ENCODE data around the gene ALG12.

ALG12 gene

GRCh38 chr22:49886346-49887063 is 31.7 kb downstream of the ALG12 start:
- no peak for DNase-seq

- DNase-seq: no peak
These were observed 32.4 kb downstream of the ALG12 start for GRCh38 chr22:49885881-49886280.

GRCh38 chr22:49885281-49885680 is 33.0 kb downstream of the ALG12 start:
- DNase-seq: no peak

- no peak for DNase-seq
These were observed 33.6 kb downstream of the ALG12 start for GRCh38 chr22:49884503-49885260.

GRCh38 chr22:49884075-49884474 is 34.2 kb downstream of the ALG12 start:
- DNase-seq: no peak

GRCh38 chr22:49883294-49883640 is 35.0 kb downstream of the ALG12 start:
- DNase-seq: no peak

- no peak for DNase-seq
These were observed 35.5 kb downstream of the ALG12 start for GRCh38 chr22:49882519-49883293.

DNA sequence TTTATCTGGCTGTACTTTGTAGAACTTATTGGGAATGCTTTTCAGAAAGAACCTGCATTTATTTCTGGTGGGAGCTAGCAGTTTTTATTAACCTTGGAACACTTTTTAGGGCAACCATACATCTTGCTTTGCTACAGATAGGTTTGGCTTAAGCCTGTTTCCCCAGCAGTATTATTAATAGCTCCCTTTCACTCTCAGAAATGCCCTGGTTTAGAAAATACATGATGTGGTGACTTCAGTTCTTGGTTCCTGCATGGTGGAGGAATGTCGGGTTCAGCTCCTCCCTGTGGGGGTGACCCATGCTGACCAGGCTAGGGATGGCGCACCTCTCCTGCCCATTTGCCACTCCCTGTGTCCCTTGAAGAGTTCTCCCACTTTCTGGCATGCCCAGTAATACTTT is 36.4 kb downstream of the ALG12 start:
- no peak for DNase-seq

DNA sequence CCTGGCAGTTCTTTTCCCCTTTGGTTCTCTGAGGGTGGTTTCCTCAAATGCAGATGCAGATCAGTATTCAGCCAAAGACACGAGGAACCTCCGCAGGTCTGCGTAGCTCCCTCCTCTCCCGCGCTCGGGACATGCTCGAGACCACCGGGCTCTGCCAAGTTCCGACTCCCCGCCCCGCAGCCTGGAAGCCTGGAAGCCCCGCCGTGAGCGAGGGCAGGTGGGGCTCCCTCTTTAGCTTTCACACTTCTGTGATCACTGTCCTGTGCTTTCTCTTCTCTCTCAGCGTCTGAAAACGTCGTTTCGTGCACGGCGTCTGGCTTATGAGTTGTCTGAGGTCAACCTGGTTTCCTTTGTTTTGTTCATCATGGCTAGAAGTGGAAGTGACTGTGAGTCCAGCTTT is 38.0 kb downstream of the ALG12 start:
- no peak for DNase-seq

DNA sequence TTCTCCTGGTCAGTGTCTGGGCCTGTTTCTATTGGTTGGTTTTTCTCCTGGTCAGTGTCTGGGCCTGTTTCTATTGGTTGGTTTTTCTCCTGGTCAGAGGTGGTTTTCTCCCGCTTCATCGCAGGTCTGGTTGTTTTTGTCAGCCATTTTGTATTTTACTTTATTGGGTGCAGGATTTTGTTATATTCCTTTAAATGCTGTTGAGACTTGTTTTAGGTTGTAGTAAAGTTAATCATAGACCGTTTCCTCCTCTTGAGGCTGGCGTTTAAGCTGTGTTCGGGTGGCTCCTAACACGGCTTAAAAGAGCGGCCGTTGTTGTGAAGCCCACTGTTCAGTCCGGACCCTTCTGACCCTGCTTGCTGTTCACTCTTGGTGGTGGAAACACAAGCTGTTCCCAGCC is 38.4 kb downstream of the ALG12 start:
- DNase-seq: no peak

GRCh38 chr22:49878206-49878605 is 40.0 kb downstream of the ALG12 start:
- no peak for DNase-seq

GRCh38 chr22:49877642-49878041 is 40.6 kb downstream of the ALG12 start:
- DNase-seq: no peak

DNA sequence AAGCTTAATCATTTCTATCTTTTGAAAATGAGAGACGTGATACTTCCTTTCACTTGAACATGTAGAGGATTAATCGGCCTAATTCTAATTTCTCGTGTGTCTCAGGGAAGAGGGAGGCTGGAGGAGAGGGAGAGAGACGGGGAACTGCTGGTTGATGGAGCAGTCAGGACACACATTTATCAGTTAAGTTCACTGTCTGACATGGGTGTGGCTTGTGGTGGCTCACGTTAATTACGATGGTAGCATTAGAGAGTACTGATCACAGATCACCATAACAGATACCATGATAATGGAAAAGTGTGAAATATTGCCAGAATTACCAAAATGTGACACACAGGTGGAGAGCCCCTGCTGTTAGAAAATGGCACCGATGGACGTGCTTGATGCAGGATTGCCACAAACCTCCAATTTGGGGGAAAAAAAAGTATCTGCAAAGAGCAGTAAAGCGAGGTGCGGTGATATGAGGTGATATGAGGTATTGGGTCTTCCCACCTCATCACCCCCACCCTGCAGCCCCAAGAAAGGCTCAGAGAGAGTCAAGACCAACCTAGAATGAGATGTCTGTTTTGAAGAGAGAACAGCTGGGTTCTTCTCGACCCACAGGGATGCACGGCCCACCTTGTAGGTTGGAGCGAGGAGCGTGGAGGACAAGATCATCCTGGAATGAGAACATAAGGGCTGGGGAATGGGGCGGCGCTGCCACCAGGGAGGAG is 44.9 kb downstream of the ALG12 start:
- no peak for DNase-seq

DNA sequence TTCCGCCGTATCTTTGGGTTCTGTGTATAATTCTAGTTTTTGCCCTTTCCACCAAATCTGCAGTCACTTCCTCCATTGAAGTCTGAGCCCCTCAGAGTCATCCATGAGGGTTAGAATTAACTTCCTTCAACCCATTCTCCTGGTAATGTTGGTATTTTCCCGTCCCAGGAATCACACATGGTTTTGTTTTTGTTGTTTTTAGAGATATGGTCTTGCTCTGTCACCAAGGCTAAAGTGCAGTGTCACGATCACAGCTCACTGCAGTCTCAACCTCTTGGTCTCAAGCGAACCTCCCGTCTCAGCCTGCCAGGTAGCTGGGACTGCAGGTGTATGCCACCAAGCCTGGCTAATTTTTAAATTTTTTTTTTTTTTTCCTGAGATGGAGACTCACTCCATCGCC is 45.9 kb downstream of the ALG12 start:
- no peak for DNase-seq

GRCh38 chr22:49871482-49871881 is 46.8 kb downstream of the ALG12 start:
- DNase-seq: no peak

DNA sequence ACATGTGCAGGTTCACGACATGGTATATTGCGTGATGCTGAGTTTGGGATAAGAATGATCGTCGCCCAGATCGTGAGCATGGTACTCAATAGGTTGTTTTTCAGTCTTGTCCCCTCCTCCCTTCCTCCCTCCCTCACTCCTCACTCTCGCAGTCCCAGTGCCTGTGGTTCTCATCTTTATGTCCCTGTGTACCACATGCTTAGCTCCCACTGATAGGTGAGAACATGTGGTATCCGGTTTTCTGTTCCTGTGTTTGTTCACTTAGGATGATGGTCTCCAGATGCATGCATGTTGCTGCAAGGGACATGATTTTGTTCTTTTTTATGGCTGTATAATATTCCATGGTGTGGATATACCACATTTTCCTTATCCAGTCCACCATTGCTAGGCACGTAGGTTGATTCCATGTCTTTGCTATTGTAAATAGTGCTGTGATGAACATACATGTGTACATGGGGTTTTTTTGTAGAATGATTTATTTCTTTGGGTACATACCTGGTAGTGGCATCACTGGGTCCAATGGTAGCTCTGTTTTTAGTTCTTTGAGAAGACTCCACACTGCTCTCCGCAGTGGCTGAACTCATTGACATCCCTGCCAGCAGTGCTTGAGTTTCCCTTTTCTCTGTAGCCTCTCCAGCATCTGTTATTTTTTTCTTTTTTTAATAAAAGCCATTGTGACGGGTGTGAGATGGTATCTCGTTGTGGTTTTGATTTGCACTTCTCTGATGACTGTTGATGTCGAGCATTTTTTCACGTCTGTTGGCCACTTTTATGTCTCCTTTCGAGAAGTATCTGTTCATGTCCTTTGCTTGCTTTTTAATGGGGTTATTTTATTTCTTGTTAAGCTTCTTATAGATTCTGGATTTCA is 48.2 kb downstream of the ALG12 start:
- no peak for DNase-seq

DNA sequence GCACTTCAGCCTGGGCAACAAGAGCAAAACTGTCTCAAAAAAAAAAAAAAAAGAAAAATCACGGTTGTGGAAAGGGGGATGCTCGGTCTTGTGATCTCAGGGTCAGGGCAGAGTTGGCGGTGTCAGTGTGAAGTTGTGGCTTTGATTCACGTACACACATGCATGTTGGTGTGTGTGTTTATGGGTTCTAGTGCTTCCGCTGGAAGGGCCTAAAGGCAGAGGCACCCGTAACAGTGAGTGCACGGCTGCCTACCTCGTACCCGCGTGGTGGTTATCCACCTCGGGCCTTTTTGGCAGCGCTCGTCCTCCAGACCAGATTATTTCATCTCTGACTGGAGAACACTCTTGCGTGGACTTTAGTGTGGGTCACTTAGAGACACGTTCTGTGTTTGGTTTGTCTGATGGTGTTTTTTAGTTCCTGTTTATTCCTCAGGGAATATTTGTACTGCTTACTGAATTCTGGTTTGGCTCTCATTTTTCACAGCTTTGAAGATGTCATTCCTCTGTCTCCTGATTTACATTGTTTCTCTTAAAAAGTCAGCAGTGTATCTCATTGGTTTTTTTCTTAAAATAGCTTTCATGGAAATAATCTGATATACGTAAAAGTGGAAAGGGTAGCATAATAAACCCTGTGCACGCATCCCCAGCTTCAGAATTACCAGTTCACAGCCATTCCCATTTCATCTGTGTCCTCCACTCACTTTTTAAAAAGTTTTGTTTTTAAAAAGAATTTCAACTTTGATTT is 49.0 kb downstream of the ALG12 start:
- no peak for DNase-seq

- no peak for DNase-seq
These were observed 50.7 kb downstream of the ALG12 start for GRCh38 chr22:49867303-49868265.

DNA sequence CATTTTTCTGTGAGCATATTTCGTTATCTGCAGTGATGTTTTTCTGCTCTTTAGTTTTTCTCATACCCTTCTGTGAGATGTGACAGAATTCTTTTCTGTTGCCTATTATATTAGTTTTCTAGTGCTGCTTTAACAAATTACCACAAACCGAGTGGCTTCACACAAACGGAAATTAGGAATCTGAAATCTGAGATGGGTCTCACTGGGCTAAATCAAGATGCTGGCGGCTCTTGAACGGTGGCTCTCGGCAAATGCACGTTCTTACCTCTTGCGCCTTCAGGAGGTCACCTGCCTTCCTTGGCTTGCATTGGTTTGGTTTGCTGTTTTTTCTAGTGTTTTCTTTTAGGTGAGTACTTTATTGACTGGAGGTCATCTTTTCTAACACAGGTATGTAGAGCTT is 51.6 kb downstream of the ALG12 start:
- no peak for DNase-seq

DNA sequence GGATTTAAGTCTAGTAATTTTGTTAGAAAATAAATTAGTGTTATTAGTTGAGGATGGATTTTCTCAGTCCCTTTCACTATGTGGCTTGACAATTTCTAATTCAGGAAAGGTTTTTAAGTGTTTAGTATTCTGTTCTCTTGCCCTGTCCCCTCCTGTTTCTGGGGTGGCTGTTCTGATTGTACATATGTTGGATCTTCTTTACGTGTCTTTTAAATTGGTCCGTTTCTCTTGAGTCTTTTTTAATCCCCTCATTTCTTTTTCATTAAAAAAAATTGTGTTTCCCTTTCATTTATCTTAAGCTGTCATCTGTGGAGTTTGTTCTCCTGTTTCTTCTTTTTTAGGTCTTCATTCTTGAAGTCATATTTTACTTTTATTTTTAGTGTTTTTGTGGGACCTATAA is 52.1 kb downstream of the ALG12 start:
- DNase-seq: no peak

All from COR-L47 (cell line).